ENCODE data around the gene DAP3. TPM values are rescaled to one million over a fixed set of nuclear protein-coding genes. Genes with fewer than 3 reads are reported as not detected.
A peak's percentile ranks its signal among the peaks of the same experiment; 100 is the strongest.

Gene DAP3
- total and polyA plus RNA-seq, 10 of the 15 experiments (the other 5 are each of a cell fraction or from before 2014, with no cell fraction given): 60.0 to 223 (median 138) TPM

DNA sequence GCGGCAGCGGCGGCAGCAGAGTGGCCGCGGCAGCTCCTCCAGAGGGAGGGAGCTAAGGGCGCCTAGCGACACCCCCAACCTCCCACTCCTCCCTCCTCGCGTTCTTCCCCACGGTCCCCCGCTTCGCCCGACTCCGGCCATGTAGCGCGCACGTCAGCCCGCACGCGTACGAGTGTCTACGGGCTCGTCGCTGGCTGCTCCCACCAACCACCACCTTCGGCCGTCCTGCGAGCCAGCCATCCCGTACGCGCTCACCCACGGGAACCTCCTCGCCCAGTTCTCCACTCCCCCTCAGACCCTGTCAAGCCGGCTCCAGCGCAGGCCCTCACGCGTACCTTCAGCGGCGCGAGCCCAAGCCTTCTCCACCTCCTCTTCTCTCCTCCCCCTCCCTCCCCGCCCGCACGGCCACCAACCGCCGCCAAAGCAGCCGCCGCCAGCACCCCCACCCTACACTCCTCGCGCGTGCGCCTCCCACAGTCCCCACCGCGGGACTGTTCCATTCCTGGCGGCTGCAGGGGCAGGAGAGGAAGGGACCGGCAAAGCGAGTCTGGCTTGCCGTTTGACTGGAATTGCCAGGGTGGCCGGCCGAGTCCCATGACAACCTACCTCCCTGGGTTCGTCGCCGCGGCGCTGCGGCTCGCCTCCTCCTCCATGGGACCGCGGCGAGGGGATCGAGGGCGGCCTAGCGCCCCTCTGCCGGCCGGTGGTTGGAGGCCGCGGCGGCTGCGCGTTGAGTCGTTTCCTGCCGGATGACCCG, 389 bp upstream of the DAP3 start, which contains the start of gene YY1AP1 (continued):
- TF ChIP-seq, protein P1, sequence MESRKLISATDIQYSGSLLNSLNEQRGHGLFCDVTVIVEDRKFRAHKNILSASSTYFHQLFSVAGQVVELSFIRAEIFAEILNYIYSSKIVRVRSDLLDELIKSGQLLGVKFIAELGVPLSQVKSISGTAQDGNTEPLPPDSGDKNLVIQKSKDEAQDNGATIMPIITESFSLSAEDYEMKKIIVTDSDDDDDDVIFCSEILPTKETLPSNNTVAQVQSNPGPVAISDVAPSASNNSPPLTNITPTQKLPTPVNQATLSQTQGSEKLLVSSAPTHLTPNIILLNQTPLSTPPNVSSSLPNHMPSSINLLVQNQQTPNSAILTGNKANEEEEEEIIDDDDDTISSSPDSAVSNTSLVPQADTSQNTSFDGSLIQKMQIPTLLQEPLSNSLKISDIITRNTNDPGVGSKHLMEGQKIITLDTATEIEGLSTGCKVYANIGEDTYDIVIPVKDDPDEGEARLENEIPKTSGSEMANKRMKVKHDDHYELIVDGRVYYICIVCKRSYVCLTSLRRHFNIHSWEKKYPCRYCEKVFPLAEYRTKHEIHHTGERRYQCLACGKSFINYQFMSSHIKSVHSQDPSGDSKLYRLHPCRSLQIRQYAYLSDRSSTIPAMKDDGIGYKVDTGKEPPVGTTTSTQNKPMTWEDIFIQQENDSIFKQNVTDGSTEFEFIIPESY (IDR thresholded peaks at IDR 0.05): 0 out of 2 replicates have a peak, but pooled peaks have one; percentile 40
- TF ChIP-seq FOS (IDR thresholded peaks at IDR 0.05; ENCODE audit: borderline replicate concordance, extremely low read depth, insufficient read length): no peak
- TF ChIP-seq, protein P2, sequence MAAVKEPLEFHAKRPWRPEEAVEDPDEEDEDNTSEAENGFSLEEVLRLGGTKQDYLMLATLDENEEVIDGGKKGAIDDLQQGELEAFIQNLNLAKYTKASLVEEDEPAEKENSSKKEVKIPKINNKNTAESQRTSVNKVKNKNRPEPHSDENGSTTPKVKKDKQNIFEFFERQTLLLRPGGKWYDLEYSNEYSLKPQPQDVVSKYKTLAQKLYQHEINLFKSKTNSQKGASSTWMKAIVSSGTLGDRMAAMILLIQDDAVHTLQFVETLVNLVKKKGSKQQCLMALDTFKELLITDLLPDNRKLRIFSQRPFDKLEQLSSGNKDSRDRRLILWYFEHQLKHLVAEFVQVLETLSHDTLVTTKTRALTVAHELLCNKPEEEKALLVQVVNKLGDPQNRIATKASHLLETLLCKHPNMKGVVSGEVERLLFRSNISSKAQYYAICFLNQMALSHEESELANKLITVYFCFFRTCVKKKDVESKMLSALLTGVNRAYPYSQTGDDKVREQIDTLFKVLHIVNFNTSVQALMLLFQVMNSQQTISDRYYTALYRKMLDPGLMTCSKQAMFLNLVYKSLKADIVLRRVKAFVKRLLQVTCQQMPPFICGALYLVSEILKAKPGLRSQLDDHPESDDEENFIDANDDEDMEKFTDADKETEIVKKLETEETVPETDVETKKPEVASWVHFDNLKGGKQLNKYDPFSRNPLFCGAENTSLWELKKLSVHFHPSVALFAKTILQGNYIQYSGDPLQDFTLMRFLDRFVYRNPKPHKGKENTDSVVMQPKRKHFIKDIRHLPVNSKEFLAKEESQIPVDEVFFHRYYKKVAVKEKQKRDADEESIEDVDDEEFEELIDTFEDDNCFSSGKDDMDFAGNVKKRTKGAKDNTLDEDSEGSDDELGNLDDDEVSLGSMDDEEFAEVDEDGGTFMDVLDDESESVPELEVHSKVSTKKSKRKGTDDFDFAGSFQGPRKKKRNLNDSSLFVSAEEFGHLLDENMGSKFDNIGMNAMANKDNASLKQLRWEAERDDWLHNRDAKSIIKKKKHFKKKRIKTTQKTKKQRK (IDR thresholded peaks at IDR 0.05; ENCODE audit: low read depth, low read length): no peak
- no peak for TF ChIP-seq YBX1 (IDR thresholded peaks at IDR 0.05)
- no peak; the same call in 1 of the 2 replicates for TF ChIP-seq BRCA1 (IDR thresholded peaks at IDR 0.05; ENCODE audit: low read depth, low read length)
- TF ChIP-seq SIX5 (IDR thresholded peaks at IDR 0.05; ENCODE audit: low read depth, low read length, severe bottlenecking): peak; percentile 59
- 0 out of 2 replicates have a peak, but pooled peaks have one; percentile 97 for TF ChIP-seq YY1 (IDR thresholded peaks at IDR 0.05; ENCODE audit: low read depth, low read length)
- TF ChIP-seq FOXM1 (IDR thresholded peaks at IDR 0.05; ENCODE audit: low read depth, low read length): no peak
- TF ChIP-seq SUZ12 (IDR thresholded peaks at IDR 0.05; ENCODE audit: unreplicated experiment): no peak
- TF ChIP-seq, protein P3, sequence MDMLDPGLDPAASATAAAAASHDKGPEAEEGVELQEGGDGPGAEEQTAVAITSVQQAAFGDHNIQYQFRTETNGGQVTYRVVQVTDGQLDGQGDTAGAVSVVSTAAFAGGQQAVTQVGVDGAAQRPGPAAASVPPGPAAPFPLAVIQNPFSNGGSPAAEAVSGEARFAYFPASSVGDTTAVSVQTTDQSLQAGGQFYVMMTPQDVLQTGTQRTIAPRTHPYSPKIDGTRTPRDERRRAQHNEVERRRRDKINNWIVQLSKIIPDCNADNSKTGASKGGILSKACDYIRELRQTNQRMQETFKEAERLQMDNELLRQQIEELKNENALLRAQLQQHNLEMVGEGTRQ (IDR thresholded peaks at IDR 0.05; ENCODE audit: borderline replicate concordance, low read depth, low read length): no peak
- TF ChIP-seq RAD21 (IDR thresholded peaks at IDR 0.05; ENCODE audit: insufficient read depth, low read depth, low read length): 0 out of 2 replicates have a peak, but pooled peaks have one; percentile 10
- peak; percentile 87 for TF ChIP-seq LARP7 (IDR thresholded peaks at IDR 0.05)
- TF ChIP-seq, protein P4, sequence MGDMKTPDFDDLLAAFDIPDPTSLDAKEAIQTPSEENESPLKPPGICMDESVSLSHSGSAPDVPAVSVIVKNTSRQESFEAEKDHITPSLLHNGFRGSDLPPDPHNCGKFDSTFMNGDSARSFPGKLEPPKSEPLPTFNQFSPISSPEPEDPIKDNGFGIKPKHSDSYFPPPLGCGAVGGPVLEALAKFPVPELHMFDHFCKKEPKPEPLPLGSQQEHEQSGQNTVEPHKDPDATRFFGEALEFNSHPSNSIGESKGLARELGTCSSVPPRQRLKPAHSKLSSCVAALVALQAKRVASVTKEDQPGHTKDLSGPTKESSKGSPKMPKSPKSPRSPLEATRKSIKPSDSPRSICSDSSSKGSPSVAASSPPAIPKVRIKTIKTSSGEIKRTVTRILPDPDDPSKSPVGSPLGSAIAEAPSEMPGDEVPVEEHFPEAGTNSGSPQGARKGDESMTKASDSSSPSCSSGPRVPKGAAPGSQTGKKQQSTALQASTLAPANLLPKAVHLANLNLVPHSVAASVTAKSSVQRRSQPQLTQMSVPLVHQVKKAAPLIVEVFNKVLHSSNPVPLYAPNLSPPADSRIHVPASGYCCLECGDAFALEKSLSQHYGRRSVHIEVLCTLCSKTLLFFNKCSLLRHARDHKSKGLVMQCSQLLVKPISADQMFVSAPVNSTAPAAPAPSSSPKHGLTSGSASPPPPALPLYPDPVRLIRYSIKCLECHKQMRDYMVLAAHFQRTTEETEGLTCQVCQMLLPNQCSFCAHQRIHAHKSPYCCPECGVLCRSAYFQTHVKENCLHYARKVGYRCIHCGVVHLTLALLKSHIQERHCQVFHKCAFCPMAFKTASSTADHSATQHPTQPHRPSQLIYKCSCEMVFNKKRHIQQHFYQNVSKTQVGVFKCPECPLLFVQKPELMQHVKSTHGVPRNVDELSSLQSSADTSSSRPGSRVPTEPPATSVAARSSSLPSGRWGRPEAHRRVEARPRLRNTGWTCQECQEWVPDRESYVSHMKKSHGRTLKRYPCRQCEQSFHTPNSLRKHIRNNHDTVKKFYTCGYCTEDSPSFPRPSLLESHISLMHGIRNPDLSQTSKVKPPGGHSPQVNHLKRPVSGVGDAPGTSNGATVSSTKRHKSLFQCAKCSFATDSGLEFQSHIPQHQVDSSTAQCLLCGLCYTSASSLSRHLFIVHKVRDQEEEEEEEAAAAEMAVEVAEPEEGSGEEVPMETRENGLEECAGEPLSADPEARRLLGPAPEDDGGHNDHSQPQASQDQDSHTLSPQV (IDR thresholded peaks at IDR 0.05): no peak
- TF ChIP-seq, protein P5, sequence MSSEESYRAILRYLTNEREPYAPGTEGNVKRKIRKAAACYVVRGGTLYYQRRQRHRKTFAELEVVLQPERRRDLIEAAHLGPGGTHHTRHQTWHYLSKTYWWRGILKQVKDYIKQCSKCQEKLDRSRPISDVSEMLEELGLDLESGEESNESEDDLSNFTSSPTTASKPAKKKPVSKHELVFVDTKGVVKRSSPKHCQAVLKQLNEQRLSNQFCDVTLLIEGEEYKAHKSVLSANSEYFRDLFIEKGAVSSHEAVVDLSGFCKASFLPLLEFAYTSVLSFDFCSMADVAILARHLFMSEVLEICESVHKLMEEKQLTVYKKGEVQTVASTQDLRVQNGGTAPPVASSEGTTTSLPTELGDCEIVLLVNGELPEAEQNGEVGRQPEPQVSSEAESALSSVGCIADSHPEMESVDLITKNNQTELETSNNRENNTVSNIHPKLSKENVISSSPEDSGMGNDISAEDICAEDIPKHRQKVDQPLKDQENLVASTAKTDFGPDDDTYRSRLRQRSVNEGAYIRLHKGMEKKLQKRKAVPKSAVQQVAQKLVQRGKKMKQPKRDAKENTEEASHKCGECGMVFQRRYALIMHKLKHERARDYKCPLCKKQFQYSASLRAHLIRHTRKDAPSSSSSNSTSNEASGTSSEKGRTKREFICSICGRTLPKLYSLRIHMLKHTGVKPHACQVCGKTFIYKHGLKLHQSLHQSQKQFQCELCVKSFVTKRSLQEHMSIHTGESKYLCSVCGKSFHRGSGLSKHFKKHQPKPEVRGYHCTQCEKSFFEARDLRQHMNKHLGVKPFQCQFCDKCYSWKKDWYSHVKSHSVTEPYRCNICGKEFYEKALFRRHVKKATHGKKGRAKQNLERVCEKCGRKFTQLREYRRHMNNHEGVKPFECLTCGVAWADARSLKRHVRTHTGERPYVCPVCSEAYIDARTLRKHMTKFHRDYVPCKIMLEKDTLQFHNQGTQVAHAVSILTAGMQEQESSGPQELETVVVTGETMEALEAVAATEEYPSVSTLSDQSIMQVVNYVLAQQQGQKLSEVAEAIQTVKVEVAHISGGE (CRISPR knock-in tag; IDR thresholded peaks at IDR 0.05): no peak

Measured in GM12878 (cell line).